MCF 10A (cell line): ENCODE measurements around the gene PAPOLG. TPM values are rescaled to one million over a fixed set of nuclear protein-coding genes. Genes with fewer than 3 reads are reported as not detected.

Experiments used
- BruUV-seq: library from RNA; stranded (reverse); fragments of 400-500 nt; replicated peaks from 2 replicates; lab custom pipeline; 2021; lab: Mats Ljungman, UMichigan
- CTCF ChIA-PET: fragments of 300-600 bp; sonication (Branson Sonifier 250); formaldehyde crosslinking; extraction: SDS; loops from one replicate; lab custom pipeline; 2021; ENCODE audit warnings: antibody characterized with exemption, inconsistent platforms; lab: Yijun Ruan, JAX
- POLR2A ChIA-PET: fragments of 300-600, 350-650 bp; sonication (Branson Sonifier 250); formaldehyde crosslinking; extraction: SDS; loops from one replicate; lab custom pipeline; 2020; ENCODE audit warnings: antibody characterized with exemption, inconsistent platforms; lab: Yijun Ruan, JAX
- DNase-seq: peaks from one replicate; pipeline ENCODE4 v3.0.0-alpha.2; 2018; ENCODE audit not compliant: unreplicated experiment
- H3K27ac Mint-ChIP-seq: one replicate; pipeline ENCODE4 v1.8.0; 2022; ENCODE audit warnings: mild to moderate bottlenecking, low read depth, mixed read lengths; ENCODE audit not compliant: unreplicated experiment
- H3K27me3 Mint-ChIP-seq: one replicate; pipeline ENCODE4 v1.8.0; 2022; ENCODE audit warnings: mixed read lengths; ENCODE audit not compliant: insufficient read depth, unreplicated experiment
- H3K36me3 Mint-ChIP-seq: one replicate; pipeline ENCODE4 v1.8.0; 2022; ENCODE audit warnings: mild to moderate bottlenecking, moderate library complexity, mixed read lengths; ENCODE audit not compliant: insufficient read depth, unreplicated experiment
- H3K4me1 Mint-ChIP-seq: one replicate; pipeline ENCODE4 v1.8.0; 2022; ENCODE audit warnings: mixed read lengths; ENCODE audit not compliant: insufficient read depth, unreplicated experiment
- H3K4me3 Mint-ChIP-seq: one replicate; pipeline ENCODE4 v1.8.0; 2022; ENCODE audit warnings: mild to moderate bottlenecking, moderate library complexity, mixed read lengths; ENCODE audit not compliant: unreplicated experiment
- H3K9me3 Mint-ChIP-seq: one replicate; pipeline ENCODE4 v1.8.0; 2022; ENCODE audit warnings: mixed read lengths; ENCODE audit not compliant: unreplicated experiment
- CTCF ChIP-seq: fragments of 200-600 bp; IDR thresholded peaks from one replicate; pipeline ENCODE4 v1.8.0; 2022; ENCODE audit warnings: antibody characterized with exemption, mild to moderate bottlenecking; ENCODE audit not compliant: unreplicated experiment
- intact Hi-C: fragments of 100-400 bp; cut with micrococcal nuclease; formaldehyde crosslinking; loops from 2 replicates; pipeline ENCODE4 v1.14.1; 2022
- total RNA-seq: library from RNA; stranded (reverse); gene quantifications from 2 replicates; pipeline ENCODE4 v1.2.3, GENCODE V29; 2022

PAPOLG gene
- total RNA-seq, 1 experiment from 2014 or later = 16.9 TPM

GRCh38 chr2:60766283-60766682 lies 10.2 kb downstream of the PAPOLG start:
- H3K4me3 Mint-ChIP-seq = no peak overlapping the region
- H3K4me1 Mint-ChIP-seq = no peaks in the 10 kb centered on the region
- intact Hi-C loops = no loop called here
- peaks cover 76% of the 10 kb centered on the region for H3K36me3 Mint-ChIP-seq
- no peaks in the 10 kb centered on the region for H3K9me3 Mint-ChIP-seq
- CTCF ChIA-PET = interaction anchor here (0.6 to 2.1 kb wide), 4 partner anchors 9 to 1457 kb away, joined by 3 to 11 read pairs (median 4); no protein-coding TSS in a partner anchor
- no peak overlapping the region for H3K27ac Mint-ChIP-seq
- no peak for DNase-seq
- no peaks in the 10 kb centered on the region for H3K27me3 Mint-ChIP-seq
- POLR2A ChIA-PET = interaction anchor here (1.0 to 5.4 kb wide), 3 partner anchors 10 to 59 kb away, joined by 3 to 41 read pairs (median 5); partner anchors contain the start of gene PAPOLG
- BruUV-seq = no TSS peak
- TF ChIP-seq CTCF = no peak

GRCh38 chr2:60771508-60771907 lies 15.4 kb downstream of the PAPOLG start:
- ChIA-PET POLR2A (interaction anchor here (0.7 to 1.0 kb wide), 2 partner anchors 9 to 16 kb away, joined by 3 to 4 read pairs; partner anchors contain the start of gene PAPOLG), CTCF (interaction anchor here (0.7 to 2.8 kb wide), 2 partner anchors 64 to 1820 kb away, joined by 3 to 14 read pairs; no protein-coding TSS in a partner anchor)
- no peaks in the 10 kb centered on the region for H3K4me1 Mint-ChIP-seq
- no peak overlapping the region for H3K27ac Mint-ChIP-seq
- TF ChIP-seq CTCF = no peak
- H3K36me3 Mint-ChIP-seq = peaks cover 94% of the 10 kb centered on the region
- H3K27me3 Mint-ChIP-seq = no peaks in the 10 kb centered on the region
- DNase-seq = no peak
- BruUV-seq = no TSS peak
- H3K4me3 Mint-ChIP-seq = no peak overlapping the region
- intact Hi-C loops = no loop called here
- H3K9me3 Mint-ChIP-seq = no peaks in the 10 kb centered on the region

GRCh38 chr2:60775048-60775639 lies 19.1 kb downstream of the PAPOLG start:
- intact Hi-C loops = no loop called here
- no peak for TF ChIP-seq CTCF
- Mint-ChIP-seq H3K9me3 (no peaks in the 10 kb centered on the region), H3K4me1 (no peaks in the 10 kb centered on the region), H3K4me3 (no peak overlapping the region), H3K27ac (no peak overlapping the region), H3K27me3 (no peaks in the 10 kb centered on the region), H3K36me3 (peaks cover 93% of the 10 kb centered on the region)
- no peak for DNase-seq
- ChIA-PET CTCF (interaction anchor here (0.7 to 3.0 kb wide), 4 partner anchors 9 to 79 kb away, joined by 3 to 9 read pairs (median 3); no protein-coding TSS in a partner anchor), POLR2A (no interaction called here)
- BruUV-seq = no TSS peak

GRCh38 chr2:60778352-60778751 lies 22.3 kb downstream of the PAPOLG start:
- no peaks in the 10 kb centered on the region for H3K9me3 Mint-ChIP-seq
- no peak for DNase-seq
- no peak for TF ChIP-seq CTCF
- H3K27ac Mint-ChIP-seq = no peak overlapping the region
- no peaks in the 10 kb centered on the region for H3K4me1 Mint-ChIP-seq
- H3K4me3 Mint-ChIP-seq = no peak overlapping the region
- ChIA-PET POLR2A (interaction anchor here (0.7 to 1.4 kb wide), 3 partner anchors 10 to 23 kb away, joined by 3 read pairs; partner anchors contain the start of gene PAPOLG), CTCF (interaction anchor here (0.7 to 1.5 kb wide), 2 partner anchors 17 to 72 kb away, joined by 3 to 5 read pairs; no protein-coding TSS in a partner anchor)
- H3K36me3 Mint-ChIP-seq = peaks cover 90% of the 10 kb centered on the region
- intact Hi-C loops = no loop called here
- H3K27me3 Mint-ChIP-seq = no peaks in the 10 kb centered on the region
- BruUV-seq = no TSS peak
